IMR-90 (cell line): Measurements from ENCODE around the gene ZNF471. TPM values are rescaled to one million over a fixed set of nuclear protein-coding genes. Genes with fewer than 3 reads are reported as not detected.

Experiments
- ATAC-seq: fragments of 200-7000 bp; cut with Tn5 transposase; 2 replicates; pipeline ENCODE4 v1.9.1; 2020; ENCODE audit warnings: low read depth, mild to moderate bottlenecking, moderate library complexity
- BruUV-seq: library from RNA; stranded (reverse); fragments of 400-500 nt; replicated peaks from 2 replicates; lab custom pipeline; 2021; lab: Mats Ljungman, UMichigan
- CTCF ChIA-PET: fragments of 300-600 bp; formaldehyde crosslinking; extraction: SDS; loops from one replicate; lab custom pipeline; 2021; ENCODE audit warnings: antibody characterized with exemption; lab: Yijun Ruan, JAX
- POLR2A ChIA-PET: fragments of 300-600 bp; sonication (Branson Sonifier 250); formaldehyde crosslinking; loops from one replicate; lab custom pipeline; 2022; ENCODE audit warnings: antibody characterized with exemption; ENCODE audit not compliant: unreplicated experiment; lab: Charles Lee
- DNase-seq: peaks from one replicate; pipeline ENCODE4 v3.0.0; 2013
- H2AFZ ChIP-seq: replicated peaks from 2 replicates; pipeline ENCODE3; 2013; ENCODE audit warnings: low read length, mild to moderate bottlenecking; ENCODE audit not compliant: poor library complexity
- H2AK5ac ChIP-seq: 2 replicates; pipeline ENCODE4 v1.6.1; 2013; ENCODE audit warnings: low read depth, low read length, inconsistent platforms
- H2AK9ac ChIP-seq: replicated peaks from 2 replicates; pipeline ENCODE3; 2013; ENCODE audit warnings: mild to moderate bottlenecking, low read depth, low read length, moderate library complexity; ENCODE audit not compliant: poor library complexity
- H2BK120ac ChIP-seq: 2 replicates; pipeline ENCODE4 v1.6.1; 2013; ENCODE audit warnings: low read depth, low read length, inconsistent platforms
- H2BK15ac ChIP-seq: 3 replicates; pipeline ENCODE4 v1.6.1; 2013; ENCODE audit warnings: low read depth, low read length, inconsistent platforms
- H2BK20ac ChIP-seq: 2 replicates; pipeline ENCODE4 v1.6.1; 2013; ENCODE audit warnings: low read depth, mild to moderate bottlenecking, inconsistent platforms, low read length, moderate library complexity
- H2BK5ac ChIP-seq: 2 replicates; pipeline ENCODE4 v1.6.1; 2013; ENCODE audit warnings: mild to moderate bottlenecking, low read depth, low read length, inconsistent platforms; ENCODE audit not compliant: poor library complexity, severe bottlenecking
- H3K14ac ChIP-seq: replicated peaks from 2 replicates; pipeline ENCODE4 v1.6.1; 2013; ENCODE audit warnings: low read depth, low read length, inconsistent platforms
- H3K18ac ChIP-seq: 2 replicates; pipeline ENCODE4 v1.6.1; 2013; ENCODE audit warnings: low read depth, low read length, control low read depth
- H3K23ac ChIP-seq: 2 replicates; pipeline ENCODE4 v1.6.1; 2013; ENCODE audit warnings: low read depth, low read length, inconsistent platforms
- H3K27ac ChIP-seq: 2 replicates; pipeline ENCODE4 v1.5.1; 2013; ENCODE audit warnings: mild to moderate bottlenecking, control low read depth, low read length; ENCODE audit not compliant: insufficient read depth
- H3K27me3 ChIP-seq: 2 replicates; pipeline ENCODE4 v1.6.1; 2013; ENCODE audit warnings: low read length; ENCODE audit not compliant: control insufficient read depth, insufficient read depth
- H3K36me3 ChIP-seq: 2 replicates; pipeline ENCODE4 v1.6.1; 2013; ENCODE audit warnings: low read length, mixed read lengths; ENCODE audit not compliant: control insufficient read depth, insufficient read depth
- H3K4ac ChIP-seq: 2 replicates; pipeline ENCODE4 v1.6.1; 2013; ENCODE audit warnings: low read depth, low read length, inconsistent platforms
- H3K4me1 ChIP-seq: 2 replicates; pipeline ENCODE4 v1.6.1; 2013; ENCODE audit warnings: low read length, mixed read lengths; ENCODE audit not compliant: control insufficient read depth, insufficient read depth
- H3K4me2 ChIP-seq: 2 replicates; pipeline ENCODE4 v1.6.1; 2013; ENCODE audit warnings: low read depth, mild to moderate bottlenecking, control low read depth, low read length, moderate library complexity
- H3K4me3 ChIP-seq: 2 replicates; pipeline ENCODE4 v1.5.1; 2013; ENCODE audit warnings: low read depth, mild to moderate bottlenecking, control low read depth, low read length, moderate library complexity; ENCODE audit not compliant: insufficient read depth
- H3K56ac ChIP-seq: 2 replicates; pipeline ENCODE4 v1.6.1; 2013; ENCODE audit warnings: low read length, inconsistent platforms; ENCODE audit not compliant: insufficient read depth; ENCODE audit errors: extremely low read depth
- H3K79me1 ChIP-seq, 2 experiments: 2 replicates each; pipeline ENCODE4 v1.6.1; 2013; ENCODE audit warnings: low read length in 2 of 2, inconsistent platforms in 1 of 2, low read depth in 1 of 2
- H3K9ac ChIP-seq: 2 replicates; pipeline ENCODE4 v1.6.1; 2013; ENCODE audit warnings: low read depth, low read length, control low read depth
- H3K9me1 ChIP-seq: 2 replicates; pipeline ENCODE4 v1.6.1; 2013; ENCODE audit warnings: low read length, inconsistent platforms; ENCODE audit not compliant: insufficient read depth
- H3K9me3 ChIP-seq: 2 replicates; pipeline ENCODE4 v1.6.1; 2013; ENCODE audit warnings: low read length; ENCODE audit not compliant: control insufficient read depth, insufficient read depth
- H4K20me1 ChIP-seq: 2 replicates; pipeline ENCODE4 v1.6.1; 2013; ENCODE audit warnings: low read length, inconsistent platforms; ENCODE audit not compliant: insufficient read depth
- H4K5ac ChIP-seq: 2 replicates; pipeline ENCODE4 v1.6.1; 2013; ENCODE audit warnings: mild to moderate bottlenecking, low read depth, low read length, control low read depth
- H4K8ac ChIP-seq, 2 experiments: 2 replicates each; pipeline ENCODE4 v1.6.1; 2013; ENCODE audit warnings: low read depth in 2 of 2, low read length in 2 of 2, control low read depth in 1 of 2, inconsistent platforms in 1 of 2
- H4K91ac ChIP-seq: 2 replicates; pipeline ENCODE4 v1.6.1; 2013; ENCODE audit warnings: low read depth, low read length, inconsistent platforms; ENCODE audit not compliant: insufficient read depth
- BHLHE40 ChIP-seq: fragments of 150-350 bp; IDR thresholded peaks from 2 replicates; pipeline ENCODE4 v1.6.1; 2016; ENCODE audit warnings: mild to moderate bottlenecking, low read depth, low read length
- CEBPB ChIP-seq: IDR thresholded peaks from 2 replicates; pipeline ENCODE4 v1.6.1; 2012; ENCODE audit warnings: low read depth, low read length, improper control_type of control experiment
- MAFK ChIP-seq: IDR thresholded peaks from 2 replicates; pipeline ENCODE4 v1.6.1; 2012; ENCODE audit warnings: low read depth, low read length, improper control_type of control experiment
- MAZ ChIP-seq: IDR thresholded peaks from 2 replicates; pipeline ENCODE4 v1.6.1; 2012; ENCODE audit warnings: low read depth, mild to moderate bottlenecking, low read length, improper control_type of control experiment, moderate library complexity, borderline replicate concordance
- MXI1 ChIP-seq: IDR thresholded peaks from 2 replicates; pipeline ENCODE4 v1.6.1; 2012; ENCODE audit warnings: low read depth, mild to moderate bottlenecking, low read length, moderate library complexity, borderline replicate concordance
- POLR2A ChIP-seq: IDR thresholded peaks from 2 replicates; pipeline ENCODE4 v1.6.1; 2012; ENCODE audit warnings: mild to moderate bottlenecking, low read depth, low read length
- RFX5 ChIP-seq: IDR thresholded peaks from 2 replicates; pipeline ENCODE4 v1.8.0; 2012; ENCODE audit warnings: low read depth, mild to moderate bottlenecking, low read length, moderate library complexity
- WGBS, 2 experiments: methylation state at CpG; one replicate each; pipeline versions ENCODE4 v1.1.5 to v1.1.7; 2013; ENCODE audit warnings: missing lambda C conversion rate in 2 of 2; ENCODE audit not compliant: insufficient read length in 1 of 2; ENCODE audit errors: extremely low coverage in 2 of 2; 5-methylcytosine and 5-hydroxymethylcytosine counted together
- dilution Hi-C: fragments of 300-500 bp; cut with HindIII; formaldehyde crosslinking; loops from one replicate; pipeline ENCODE4 v1.14.3; 2018; ENCODE audit warnings: low sequenced_read_pairs; ENCODE audit not compliant: unreplicated experiment
- in situ Hi-C: fragments of 300-500 bp; cut with MboI; formaldehyde crosslinking; loops from 3 replicates; pipeline ENCODE4 v1.14.3; 2019; ENCODE audit warnings: low sequenced_read_pairs, inconsistent platforms, mixed read lengths
- intact Hi-C: fragments of 100-400 bp; cut with micrococcal nuclease; formaldehyde crosslinking; loops from 2 replicates; pipeline ENCODE4 v1.10.0; 2022
- polyA plus RNA-seq, 3 experiments: library from polyadenylated mRNA; depleted of rRNA; stranded (reverse); fragments of >200 nt; gene quantifications; 2 replicates each; pipeline ENCODE4 v1.2.3, GENCODE V29; 2012; ENCODE audit warnings: low replicate concordance in 1 of 3
- total RNA-seq: library from RNA; depleted of rRNA; stranded (reverse); fragments of >200 nt; gene quantifications from 2 replicates; pipeline ENCODE4 v1.2.3, GENCODE V29; 2012
- TF ChIP-seq, protein P1 (sequence below): fragments of 150-350 bp; IDR thresholded peaks from 2 replicates; pipeline ENCODE4 v1.6.1; 2017; ENCODE audit warnings: mild to moderate bottlenecking, antibody characterized with exemption, low read length, low read depth
- TF ChIP-seq, protein P2 (sequence below): conservative IDR thresholded peaks from 2 replicates; pipeline ENCODE4 v1.5.1; 2012; ENCODE audit warnings: mild to moderate bottlenecking, low read depth, low read length, improper control_type of control experiment

The ZNF471 gene
- total and polyA plus RNA-seq, 2 of the 4 experiments (the other 2 are of a cell fraction), result 2.3 to 2.5 TPM

DNA sequence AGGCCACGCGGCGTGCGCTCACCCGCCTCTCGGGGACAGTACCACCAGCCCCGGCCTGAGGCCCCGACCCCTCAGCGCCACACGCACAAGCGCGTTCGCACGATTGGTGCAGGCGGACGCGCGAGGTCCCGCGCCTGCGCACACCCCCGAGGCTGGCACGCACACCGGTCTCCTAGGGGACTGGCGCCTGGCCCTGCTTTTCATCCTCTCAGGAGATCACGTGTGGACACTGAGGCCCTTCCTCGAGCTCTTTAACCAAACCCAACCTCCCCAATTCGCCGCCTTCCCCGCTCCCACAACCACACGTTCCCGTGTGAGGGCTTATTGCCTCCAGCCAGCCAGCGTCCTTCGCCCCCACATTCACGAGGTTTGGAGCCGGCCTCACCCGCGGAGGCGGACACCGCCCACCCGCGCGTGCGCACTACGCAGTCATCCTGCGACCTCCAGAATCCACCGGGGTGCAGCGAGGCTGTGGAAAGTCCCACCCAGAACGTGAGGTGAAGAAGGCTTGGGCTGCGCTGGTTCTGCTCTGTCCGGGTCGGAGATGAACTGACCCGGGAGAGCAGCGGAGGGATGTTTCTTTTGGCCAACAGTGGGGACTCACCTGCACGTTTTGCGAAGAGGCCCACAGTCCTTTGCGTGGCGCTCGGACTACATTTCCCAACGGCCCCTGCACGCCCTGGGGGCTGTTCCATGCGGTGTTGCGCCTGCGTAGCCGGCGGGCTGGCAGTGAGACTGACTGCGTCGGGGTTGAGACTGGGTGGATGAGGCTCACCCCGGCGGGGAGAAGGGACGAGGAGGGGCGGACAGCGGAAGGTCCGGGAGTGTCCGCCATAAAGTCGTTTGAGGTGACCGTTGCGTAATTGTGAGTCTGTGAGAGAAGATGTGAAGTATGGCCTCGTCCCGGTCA lies 30.0 kb upstream of the ZNF471 start:
- ChIA-PET POLR2A (no interaction called here), CTCF (no interaction called here)
- Histone ChIP-seq H3K18ac (0 out of 2 replicates have a peak overlapping the region, but pooled peaks have one; percentile 13), H2BK20ac (no peak overlapping the region), H3K9ac (peak overlapping the region; percentile 75), H3K36me3 (no peaks in the 10 kb centered on the region), H3K4me2 (peak overlapping the region; percentile 95), H2BK15ac (no peak overlapping the region; the same call in 2 of the 3 replicates), H3K4me1 (no peaks in the 10 kb centered on the region), H4K20me1 (no peaks in the 10 kb centered on the region; the same call in 1 of the 2 replicates), H3K9me3 (peaks cover 18% of the 10 kb centered on the region; the same call in 1 of the 2 replicates), H4K8ac (peak overlapping the region; percentile 80 to 87), H2AK9ac (peak overlapping the region; percentile 43), H4K5ac (peak overlapping the region; percentile 68), H2BK120ac (peak overlapping the region; percentile 58; the same call in 1 of the 2 replicates), H4K91ac (peak overlapping the region; percentile 41; the same call in 1 of the 2 replicates), H2AK5ac (no peak overlapping the region), H2BK5ac (peak overlapping the region; percentile 76), H3K56ac (peak overlapping the region; percentile 41; the same call in 1 of the 2 replicates), H3K27me3 (no peaks in the 10 kb centered on the region), H3K23ac (peak overlapping the region; percentile 44; the same call in 1 of the 2 replicates), H3K14ac (peak overlapping the region; percentile 34; the same call in 1 of the 2 replicates), H3K9me1 (no peaks in the 10 kb centered on the region), H3K4ac (peak overlapping the region; percentile 66), H3K79me1 (peaks cover 13 to 17% of the 10 kb centered on the region in 2 experiments), H3K27ac (peak overlapping the region; percentile 78), H3K4me3 (peak overlapping the region; percentile 70), H2AFZ (peak overlapping the region; percentile 98)
- BruUV-seq, result no TSS peak
- dilution Hi-C loops (no loop called here), in situ Hi-C loops (no loop called here), intact Hi-C loops (loop anchor here (2.0 to 10.0 kb wide), 3 partner anchors 29 to 117 kb away; partner anchors contain the start of genes ZNF471 and ZNF71)
- DNase-seq (peak; percentile 91), ATAC-seq (peak; percentile 90)
- TF ChIP-seq CEBPB, result peak; percentile 90
- TF ChIP-seq BHLHE40, result peak; percentile 71
- TF ChIP-seq POLR2A, result peak; percentile 72
- no peak for TF ChIP-seq RFX5
- TF ChIP-seq MAFK, result no peak
- TF ChIP-seq MAZ, result peak; percentile 97; the same call in 1 of the 2 replicates
- TF ChIP-seq MXI1, result peak; percentile 61
- TF ChIP-seq, protein P1, sequence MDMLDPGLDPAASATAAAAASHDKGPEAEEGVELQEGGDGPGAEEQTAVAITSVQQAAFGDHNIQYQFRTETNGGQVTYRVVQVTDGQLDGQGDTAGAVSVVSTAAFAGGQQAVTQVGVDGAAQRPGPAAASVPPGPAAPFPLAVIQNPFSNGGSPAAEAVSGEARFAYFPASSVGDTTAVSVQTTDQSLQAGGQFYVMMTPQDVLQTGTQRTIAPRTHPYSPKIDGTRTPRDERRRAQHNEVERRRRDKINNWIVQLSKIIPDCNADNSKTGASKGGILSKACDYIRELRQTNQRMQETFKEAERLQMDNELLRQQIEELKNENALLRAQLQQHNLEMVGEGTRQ, result peak; percentile 81
- TF ChIP-seq, protein P2, sequence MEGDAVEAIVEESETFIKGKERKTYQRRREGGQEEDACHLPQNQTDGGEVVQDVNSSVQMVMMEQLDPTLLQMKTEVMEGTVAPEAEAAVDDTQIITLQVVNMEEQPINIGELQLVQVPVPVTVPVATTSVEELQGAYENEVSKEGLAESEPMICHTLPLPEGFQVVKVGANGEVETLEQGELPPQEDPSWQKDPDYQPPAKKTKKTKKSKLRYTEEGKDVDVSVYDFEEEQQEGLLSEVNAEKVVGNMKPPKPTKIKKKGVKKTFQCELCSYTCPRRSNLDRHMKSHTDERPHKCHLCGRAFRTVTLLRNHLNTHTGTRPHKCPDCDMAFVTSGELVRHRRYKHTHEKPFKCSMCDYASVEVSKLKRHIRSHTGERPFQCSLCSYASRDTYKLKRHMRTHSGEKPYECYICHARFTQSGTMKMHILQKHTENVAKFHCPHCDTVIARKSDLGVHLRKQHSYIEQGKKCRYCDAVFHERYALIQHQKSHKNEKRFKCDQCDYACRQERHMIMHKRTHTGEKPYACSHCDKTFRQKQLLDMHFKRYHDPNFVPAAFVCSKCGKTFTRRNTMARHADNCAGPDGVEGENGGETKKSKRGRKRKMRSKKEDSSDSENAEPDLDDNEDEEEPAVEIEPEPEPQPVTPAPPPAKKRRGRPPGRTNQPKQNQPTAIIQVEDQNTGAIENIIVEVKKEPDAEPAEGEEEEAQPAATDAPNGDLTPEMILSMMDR, result no peak; the same call in 1 of the 2 replicates
- 0% methylated on average over 35 of the region's 80 CpGs; no CpG with 5 or more reads in 1 of the 2 experiments for WGBS, 2 experiments
